Measurements from ENCODE around the gene LIFR.
"Not testable (repeated sequence)": the region's sequence is repeated elsewhere in the genome, so short reads cannot be mapped to it uniquely, and the experiment has no call there.

LIFR gene

DNA sequence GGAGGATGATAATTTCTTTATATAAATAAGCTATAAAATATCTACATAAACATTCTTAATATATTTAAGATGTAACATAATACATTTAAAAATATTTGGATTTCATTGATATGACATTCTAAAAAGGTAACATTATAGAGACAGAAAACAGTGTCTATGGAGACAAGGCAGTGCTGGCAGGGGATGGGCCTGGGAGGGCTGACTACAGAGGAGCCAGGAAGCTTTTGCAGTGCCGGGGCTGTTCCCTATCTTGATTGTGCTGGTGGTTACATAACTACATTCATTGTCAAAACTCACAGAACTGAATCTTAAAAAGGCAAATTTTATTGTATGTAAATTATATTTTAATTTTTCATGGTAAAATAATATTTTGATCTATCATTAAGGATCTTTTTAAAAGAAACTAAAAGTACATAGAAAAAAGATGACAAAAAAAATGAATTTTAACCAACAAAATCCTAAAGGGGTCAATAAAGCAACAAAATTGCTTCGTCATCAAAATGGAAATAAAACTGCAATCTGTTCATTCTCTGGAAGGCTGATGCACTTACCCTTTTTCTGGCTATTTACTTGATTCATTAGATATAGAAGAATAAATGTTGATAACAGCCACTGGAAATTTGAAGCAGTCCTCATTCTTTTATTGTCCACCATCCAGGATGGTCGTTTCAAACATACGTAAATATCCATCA lies 26.3 kb downstream of the LIFR start:
- no peak for DNase-seq (ENCODE audit: low read depth in 2 of 2)
- H3K4me3 ChIP-seq (replicated peaks in 1 of 2; ENCODE audit: low read depth in 2 of 2, low read length in 2 of 2), result no peak overlapping the region
- TF ChIP-seq, protein P1, sequence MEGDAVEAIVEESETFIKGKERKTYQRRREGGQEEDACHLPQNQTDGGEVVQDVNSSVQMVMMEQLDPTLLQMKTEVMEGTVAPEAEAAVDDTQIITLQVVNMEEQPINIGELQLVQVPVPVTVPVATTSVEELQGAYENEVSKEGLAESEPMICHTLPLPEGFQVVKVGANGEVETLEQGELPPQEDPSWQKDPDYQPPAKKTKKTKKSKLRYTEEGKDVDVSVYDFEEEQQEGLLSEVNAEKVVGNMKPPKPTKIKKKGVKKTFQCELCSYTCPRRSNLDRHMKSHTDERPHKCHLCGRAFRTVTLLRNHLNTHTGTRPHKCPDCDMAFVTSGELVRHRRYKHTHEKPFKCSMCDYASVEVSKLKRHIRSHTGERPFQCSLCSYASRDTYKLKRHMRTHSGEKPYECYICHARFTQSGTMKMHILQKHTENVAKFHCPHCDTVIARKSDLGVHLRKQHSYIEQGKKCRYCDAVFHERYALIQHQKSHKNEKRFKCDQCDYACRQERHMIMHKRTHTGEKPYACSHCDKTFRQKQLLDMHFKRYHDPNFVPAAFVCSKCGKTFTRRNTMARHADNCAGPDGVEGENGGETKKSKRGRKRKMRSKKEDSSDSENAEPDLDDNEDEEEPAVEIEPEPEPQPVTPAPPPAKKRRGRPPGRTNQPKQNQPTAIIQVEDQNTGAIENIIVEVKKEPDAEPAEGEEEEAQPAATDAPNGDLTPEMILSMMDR (IDR thresholded peaks at IDR 0.05; ENCODE audit: low read depth, low read length), result no peak

DNA sequence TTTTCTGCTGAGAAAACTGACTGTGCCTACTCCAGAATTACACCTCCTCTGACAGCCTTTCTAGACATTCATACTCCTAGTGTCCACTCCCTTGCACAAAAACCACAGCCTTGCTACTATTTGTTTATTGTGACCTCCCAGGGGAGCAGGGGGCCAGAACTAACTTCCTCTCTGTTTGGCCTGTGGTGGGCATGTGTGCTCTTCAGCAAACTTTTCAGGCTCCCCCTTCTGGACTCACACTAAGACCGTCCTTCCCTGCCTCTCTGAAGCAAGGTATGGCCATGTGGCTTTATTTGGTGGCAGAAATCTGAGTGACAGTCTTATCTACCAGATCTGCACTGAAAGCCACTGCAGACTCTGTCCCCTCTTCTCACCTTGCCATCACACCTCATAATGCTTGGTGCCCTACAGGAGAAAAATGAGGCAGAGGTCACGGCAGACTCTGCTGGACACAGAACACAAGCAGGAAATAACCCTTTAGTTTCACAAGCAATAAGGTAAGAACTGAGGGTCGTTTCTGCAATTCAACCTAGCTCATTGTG lies 28.2 kb downstream of the LIFR start:
- no peak overlapping the region for H3K4me3 ChIP-seq (replicated peaks in 1 of 2; ENCODE audit: low read depth in 2 of 2, low read length in 2 of 2)
- DNase-seq (ENCODE audit: low read depth in 2 of 2), result peak in 1 of 2 donors; percentile 7
- TF ChIP-seq, protein P1 (IDR thresholded peaks at IDR 0.05; ENCODE audit: low read depth, low read length), result no peak

DNA sequence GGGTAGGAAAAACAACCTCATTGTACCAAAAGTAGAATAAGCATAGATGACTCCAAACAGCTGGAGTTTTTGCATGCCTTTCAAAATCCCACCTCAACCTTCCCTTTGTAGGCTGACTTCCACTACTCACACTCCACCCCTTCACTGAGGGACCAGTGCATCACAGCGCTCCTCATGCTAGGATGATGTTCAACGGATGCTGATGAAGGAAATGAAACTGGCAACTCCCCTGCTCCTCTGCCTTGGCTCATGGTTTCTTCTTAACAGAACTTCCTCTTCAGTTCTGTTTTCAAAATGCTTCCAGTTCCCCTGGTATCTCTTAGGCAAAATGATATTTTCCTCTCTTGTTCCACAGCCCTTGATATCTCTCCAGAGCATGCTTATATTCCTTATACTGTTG lies 29.0 kb downstream of the LIFR start:
- TF ChIP-seq, protein P1 (IDR thresholded peaks at IDR 0.05; ENCODE audit: low read depth, low read length), result no peak
- DNase-seq (ENCODE audit: low read depth in 2 of 2), result no peak
- no peak overlapping the region for H3K4me3 ChIP-seq (replicated peaks in 1 of 2; ENCODE audit: low read depth in 2 of 2, low read length in 2 of 2)

DNA sequence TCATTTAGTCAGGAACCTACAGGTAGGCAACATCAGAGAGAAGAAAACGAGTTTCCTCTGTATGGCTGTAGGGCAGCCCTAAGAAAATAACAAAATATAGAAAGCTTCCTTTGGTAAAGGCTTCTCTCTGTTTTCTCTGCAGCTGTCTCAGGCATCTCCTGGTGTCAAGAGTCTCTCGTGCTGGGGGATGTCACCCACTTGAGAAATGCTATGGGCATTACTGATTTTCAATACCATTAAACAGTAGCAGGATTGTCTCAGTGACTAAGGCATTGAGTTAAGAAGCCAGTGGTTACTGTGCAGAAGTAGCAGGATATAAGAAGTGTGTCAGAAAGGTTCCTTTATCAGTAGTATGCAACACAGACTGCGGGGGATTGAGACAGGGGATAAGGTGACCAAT lies 32.4 kb downstream of the LIFR start:
- DNase-seq (ENCODE audit: low read depth in 2 of 2), result no peak
- no peak overlapping the region for H3K4me3 ChIP-seq (replicated peaks in 1 of 2; ENCODE audit: low read depth in 2 of 2, low read length in 2 of 2)
- TF ChIP-seq, protein P1 (IDR thresholded peaks at IDR 0.05; ENCODE audit: low read depth, low read length), result no peak

DNA sequence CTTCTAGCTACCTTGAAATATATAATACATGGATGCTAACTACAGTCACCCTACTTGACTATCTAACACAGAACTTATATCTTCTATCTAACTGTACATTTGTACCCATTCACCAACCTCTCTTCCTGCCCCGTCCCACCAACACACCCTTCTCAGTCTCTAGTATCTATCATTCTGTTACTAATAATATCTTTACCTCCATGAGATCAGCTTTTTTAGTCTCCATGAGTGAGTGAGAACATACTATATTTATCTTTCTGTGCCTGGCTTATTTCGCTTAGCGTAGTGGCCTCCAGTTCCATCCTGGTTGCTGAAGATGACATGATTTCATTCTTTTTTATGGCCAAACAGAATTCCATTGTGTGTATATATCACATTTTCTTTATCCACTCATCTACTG lies 37.0 kb downstream of the LIFR start:
- H3K4me3 ChIP-seq (replicated peaks in 1 of 2; ENCODE audit: low read depth in 2 of 2, low read length in 2 of 2), result no peak overlapping the region
- TF ChIP-seq, protein P1 (IDR thresholded peaks at IDR 0.05; ENCODE audit: low read depth, low read length), result no peak
- DNase-seq (ENCODE audit: low read depth in 2 of 2), result no peak

DNA sequence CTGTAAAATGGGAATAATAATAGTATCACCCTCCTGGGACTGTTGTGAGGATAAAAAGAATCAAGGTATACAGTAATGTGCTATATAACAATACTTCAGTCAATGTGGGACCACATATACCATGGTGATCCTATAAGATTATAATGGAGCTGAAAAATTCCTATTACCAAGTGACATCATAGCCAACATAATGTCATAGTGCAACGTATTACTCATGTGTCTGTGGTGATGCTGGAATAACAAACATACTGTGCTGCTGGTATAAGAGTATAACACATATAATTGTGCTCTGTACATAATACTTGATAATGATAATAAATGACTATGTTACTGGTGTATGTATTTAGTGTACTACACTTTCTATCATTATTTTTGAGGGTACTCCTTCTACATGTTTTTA lies 38.1 kb downstream of the LIFR start:
- peak in 1 of 2 donors; percentile 12 for DNase-seq (ENCODE audit: low read depth in 2 of 2)
- TF ChIP-seq, protein P1 (IDR thresholded peaks at IDR 0.05; ENCODE audit: low read depth, low read length), result no peak
- H3K4me3 ChIP-seq (replicated peaks in 1 of 2; ENCODE audit: low read depth in 2 of 2, low read length in 2 of 2), result no peak overlapping the region

DNA sequence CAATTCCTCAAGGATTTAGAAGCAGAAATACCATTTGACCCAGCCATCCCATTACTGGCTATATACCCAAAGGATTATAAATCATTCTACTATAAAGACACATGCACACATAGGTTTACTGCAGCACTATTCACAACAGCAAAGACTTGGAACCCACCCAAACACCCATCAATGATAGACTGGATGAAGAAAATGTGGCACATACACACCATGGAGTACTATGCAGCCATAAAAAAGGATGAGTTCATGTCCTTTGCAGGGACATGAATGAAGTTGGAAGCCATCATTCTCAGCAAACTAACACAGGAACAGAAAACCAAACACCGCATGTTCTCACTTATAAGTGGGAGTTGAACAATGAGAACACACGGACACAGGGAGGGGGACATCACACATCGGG lies 39.8 kb downstream of the LIFR start:
- DNase-seq (ENCODE audit: low read depth in 2 of 2); H3K4me3 ChIP-seq (replicated peaks in 1 of 2; ENCODE audit: low read depth in 2 of 2, low read length in 2 of 2): not testable (repeated sequence)

All from cardiac fibroblast (primary cell).